Measurements from ENCODE around the gene CPXM2.

The CPXM2 gene

DNA sequence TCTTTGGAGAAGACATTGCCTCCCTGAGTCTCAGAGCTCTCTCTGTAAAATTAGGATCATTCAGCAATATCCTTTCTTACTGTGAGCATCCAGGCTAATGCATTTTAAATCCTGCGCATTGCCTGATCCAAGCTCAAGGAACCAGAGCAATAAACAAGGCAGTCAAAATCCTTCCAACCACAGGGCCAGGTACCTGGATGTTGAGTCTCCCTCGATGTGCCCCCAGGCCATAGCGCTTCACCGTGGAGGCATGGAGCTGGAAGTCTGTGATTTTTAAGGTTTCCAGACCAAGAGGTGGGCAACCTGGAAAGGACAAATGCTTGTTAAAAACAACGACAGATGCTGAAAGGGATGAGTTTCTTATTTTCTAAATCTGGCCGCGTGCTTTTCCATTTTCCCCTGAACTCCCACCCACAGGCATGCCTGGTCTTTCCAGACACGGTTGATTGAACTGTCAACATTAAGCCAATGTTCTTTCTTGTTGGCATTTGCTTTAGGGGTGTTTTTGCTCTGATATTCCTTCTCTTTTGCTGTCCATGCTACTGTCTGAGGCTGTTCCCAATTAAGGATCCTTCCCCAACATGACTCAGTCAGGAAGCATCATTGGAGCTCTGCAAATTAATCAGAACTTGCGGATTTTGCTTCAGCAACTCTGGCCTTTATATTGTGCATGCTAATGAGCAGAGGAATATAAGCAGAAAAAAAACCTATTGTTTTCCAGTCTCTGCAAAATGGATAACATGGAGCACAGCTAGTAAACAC lies 29.0 kb downstream of the CPXM2 start:
- DNase-seq (ENCODE audit: low spot score) = no peak
- TF ChIP-seq, protein P1, sequence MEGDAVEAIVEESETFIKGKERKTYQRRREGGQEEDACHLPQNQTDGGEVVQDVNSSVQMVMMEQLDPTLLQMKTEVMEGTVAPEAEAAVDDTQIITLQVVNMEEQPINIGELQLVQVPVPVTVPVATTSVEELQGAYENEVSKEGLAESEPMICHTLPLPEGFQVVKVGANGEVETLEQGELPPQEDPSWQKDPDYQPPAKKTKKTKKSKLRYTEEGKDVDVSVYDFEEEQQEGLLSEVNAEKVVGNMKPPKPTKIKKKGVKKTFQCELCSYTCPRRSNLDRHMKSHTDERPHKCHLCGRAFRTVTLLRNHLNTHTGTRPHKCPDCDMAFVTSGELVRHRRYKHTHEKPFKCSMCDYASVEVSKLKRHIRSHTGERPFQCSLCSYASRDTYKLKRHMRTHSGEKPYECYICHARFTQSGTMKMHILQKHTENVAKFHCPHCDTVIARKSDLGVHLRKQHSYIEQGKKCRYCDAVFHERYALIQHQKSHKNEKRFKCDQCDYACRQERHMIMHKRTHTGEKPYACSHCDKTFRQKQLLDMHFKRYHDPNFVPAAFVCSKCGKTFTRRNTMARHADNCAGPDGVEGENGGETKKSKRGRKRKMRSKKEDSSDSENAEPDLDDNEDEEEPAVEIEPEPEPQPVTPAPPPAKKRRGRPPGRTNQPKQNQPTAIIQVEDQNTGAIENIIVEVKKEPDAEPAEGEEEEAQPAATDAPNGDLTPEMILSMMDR (IDR thresholded peaks at IDR 0.05; ENCODE audit: extremely low read depth, insufficient read depth, missing control alignments) = no peak
- in situ Hi-C loops (cut with MboI; ENCODE audit: low pct_unique_long_range_greater_than_20kb, low sequenced_read_pairs, unreplicated experiment) = no loop called here

DNA sequence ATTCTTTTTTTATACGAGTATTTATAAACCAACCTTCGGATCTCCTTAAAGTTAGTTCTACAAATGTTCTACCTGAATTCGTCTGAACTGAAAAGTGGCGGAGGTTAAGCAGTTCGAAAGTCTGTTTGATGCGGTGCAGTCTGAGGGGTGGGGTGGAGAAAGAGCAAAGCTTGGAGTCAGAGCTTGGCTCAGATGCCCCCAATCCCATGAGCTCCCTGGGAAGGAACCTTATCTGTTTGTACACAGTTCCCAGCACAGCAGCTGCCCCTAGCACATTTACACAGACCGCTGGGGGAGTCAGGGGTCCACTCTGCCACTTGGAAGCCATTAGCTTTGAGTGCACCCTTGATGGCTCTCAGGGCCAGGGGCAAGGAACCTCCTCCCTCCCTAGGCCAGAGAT lies 30.8 kb downstream of the CPXM2 start:
- in situ Hi-C loops (cut with MboI; ENCODE audit: low pct_unique_long_range_greater_than_20kb, low sequenced_read_pairs, unreplicated experiment) = no loop called here
- TF ChIP-seq, protein P1 (IDR thresholded peaks at IDR 0.05; ENCODE audit: extremely low read depth, insufficient read depth, missing control alignments) = no peak
- DNase-seq (ENCODE audit: low spot score) = no peak

DNA sequence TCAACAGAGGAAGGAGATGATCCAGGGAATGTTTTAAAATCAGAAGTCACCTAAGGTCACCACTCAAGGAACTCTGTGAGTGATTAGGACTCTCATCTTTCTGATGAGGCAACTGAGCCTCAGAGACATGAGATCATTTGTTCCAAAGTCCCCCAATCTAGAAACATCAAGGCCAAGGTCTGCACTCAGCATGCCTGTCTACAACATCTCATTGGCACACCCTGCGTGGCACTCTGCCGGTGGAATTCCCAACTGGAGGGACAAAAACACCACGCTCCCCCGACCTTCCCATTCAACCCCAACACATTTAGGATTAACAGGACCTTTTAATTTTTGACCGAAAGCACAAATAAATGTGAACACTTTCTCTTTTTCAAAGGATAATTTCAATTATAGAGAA lies 31.4 kb downstream of the CPXM2 start:
- DNase-seq (ENCODE audit: low spot score) = no peak
- TF ChIP-seq, protein P1 (IDR thresholded peaks at IDR 0.05; ENCODE audit: extremely low read depth, insufficient read depth, missing control alignments) = no peak
- in situ Hi-C loops (cut with MboI; ENCODE audit: low pct_unique_long_range_greater_than_20kb, low sequenced_read_pairs, unreplicated experiment) = no loop called here

DNA sequence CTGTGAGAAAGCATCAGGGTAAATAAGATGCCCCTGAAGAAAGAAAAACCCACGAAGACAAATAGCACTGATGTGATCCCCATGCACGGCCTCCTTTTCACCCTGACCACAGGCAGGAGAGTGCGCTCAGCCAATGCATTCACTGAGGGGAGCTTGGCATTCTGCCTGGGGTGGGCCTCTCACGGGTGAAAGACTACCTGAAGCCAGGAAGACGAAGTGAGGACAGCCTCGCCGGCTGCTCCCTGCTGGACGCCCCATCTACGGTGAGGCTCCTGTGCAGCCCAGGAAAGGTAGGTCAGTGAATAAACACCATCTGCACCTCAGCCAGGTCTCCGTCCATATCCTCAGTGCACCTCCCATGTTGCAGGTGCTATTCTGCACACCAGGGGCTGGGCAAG lies 32.0 kb downstream of the CPXM2 start:
- in situ Hi-C loops (cut with MboI; ENCODE audit: low pct_unique_long_range_greater_than_20kb, low sequenced_read_pairs, unreplicated experiment) = no loop called here
- no peak for DNase-seq (ENCODE audit: low spot score)
- TF ChIP-seq, protein P1 (IDR thresholded peaks at IDR 0.05; ENCODE audit: extremely low read depth, insufficient read depth, missing control alignments) = no peak

DNA sequence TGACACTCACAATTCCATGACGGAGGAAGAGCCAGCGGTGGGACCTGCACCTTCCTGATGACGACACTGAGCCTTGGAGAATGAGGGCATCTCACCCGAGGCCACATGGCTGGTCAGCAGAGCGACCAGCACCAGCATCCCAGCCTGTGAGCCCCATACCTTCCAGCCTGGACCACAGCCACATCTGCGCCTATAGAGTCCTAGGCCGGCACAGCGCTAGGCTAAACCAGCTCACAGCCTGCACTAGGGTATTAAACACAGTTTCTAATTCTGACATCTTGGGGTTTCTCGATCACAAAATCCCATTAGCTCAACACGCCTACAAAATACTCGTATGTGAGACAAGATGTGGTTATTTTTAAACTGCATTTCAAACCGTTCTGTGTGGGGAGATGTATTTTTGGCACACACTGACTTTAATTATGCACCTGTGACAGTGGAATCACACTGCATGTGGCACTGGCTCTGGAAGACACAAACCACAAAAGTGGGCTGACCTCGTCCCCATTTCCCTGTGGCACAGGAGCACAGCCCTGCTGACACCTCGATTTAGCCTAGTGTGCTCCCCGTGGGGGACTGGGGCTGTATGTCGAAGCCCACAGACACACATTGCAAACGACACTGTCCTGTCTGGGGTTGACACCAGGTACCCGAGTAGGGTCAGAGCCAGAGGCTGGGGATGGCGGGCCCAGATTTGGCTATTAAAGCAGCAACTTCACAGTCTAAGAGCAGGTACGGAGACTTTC lies 32.5 kb downstream of the CPXM2 start:
- TF ChIP-seq, protein P1 (IDR thresholded peaks at IDR 0.05; ENCODE audit: extremely low read depth, insufficient read depth, missing control alignments) = no peak
- in situ Hi-C loops (cut with MboI; ENCODE audit: low pct_unique_long_range_greater_than_20kb, low sequenced_read_pairs, unreplicated experiment) = no loop called here
- DNase-seq (ENCODE audit: low spot score) = peak; percentile 41

GRCh38 chr10:123858077-123858681 lies 33.4 kb downstream of the CPXM2 start:
- in situ Hi-C loops (cut with MboI; ENCODE audit: low pct_unique_long_range_greater_than_20kb, low sequenced_read_pairs, unreplicated experiment) = no loop called here
- TF ChIP-seq, protein P1 (IDR thresholded peaks at IDR 0.05; ENCODE audit: extremely low read depth, insufficient read depth, missing control alignments) = no peak

More at GRCh38 chr10:123858077-123858681, 33.4 kb downstream of the CPXM2 start:
- DNase-seq (ENCODE audit: low spot score) = no peak

All from GM13977 (cell line).